IPS DF 19.7 (cell line): ENCODE measurements around the gene HBS1L.
A peak's percentile ranks its signal among the peaks of the same experiment; 100 is the strongest.

Experiments
- DNase-seq: peaks from one replicate; pipeline ENCODE4 v3.0.0-alpha.2; 2013; ENCODE audit warnings: low read depth, low spot score

The HBS1L gene

DNA sequence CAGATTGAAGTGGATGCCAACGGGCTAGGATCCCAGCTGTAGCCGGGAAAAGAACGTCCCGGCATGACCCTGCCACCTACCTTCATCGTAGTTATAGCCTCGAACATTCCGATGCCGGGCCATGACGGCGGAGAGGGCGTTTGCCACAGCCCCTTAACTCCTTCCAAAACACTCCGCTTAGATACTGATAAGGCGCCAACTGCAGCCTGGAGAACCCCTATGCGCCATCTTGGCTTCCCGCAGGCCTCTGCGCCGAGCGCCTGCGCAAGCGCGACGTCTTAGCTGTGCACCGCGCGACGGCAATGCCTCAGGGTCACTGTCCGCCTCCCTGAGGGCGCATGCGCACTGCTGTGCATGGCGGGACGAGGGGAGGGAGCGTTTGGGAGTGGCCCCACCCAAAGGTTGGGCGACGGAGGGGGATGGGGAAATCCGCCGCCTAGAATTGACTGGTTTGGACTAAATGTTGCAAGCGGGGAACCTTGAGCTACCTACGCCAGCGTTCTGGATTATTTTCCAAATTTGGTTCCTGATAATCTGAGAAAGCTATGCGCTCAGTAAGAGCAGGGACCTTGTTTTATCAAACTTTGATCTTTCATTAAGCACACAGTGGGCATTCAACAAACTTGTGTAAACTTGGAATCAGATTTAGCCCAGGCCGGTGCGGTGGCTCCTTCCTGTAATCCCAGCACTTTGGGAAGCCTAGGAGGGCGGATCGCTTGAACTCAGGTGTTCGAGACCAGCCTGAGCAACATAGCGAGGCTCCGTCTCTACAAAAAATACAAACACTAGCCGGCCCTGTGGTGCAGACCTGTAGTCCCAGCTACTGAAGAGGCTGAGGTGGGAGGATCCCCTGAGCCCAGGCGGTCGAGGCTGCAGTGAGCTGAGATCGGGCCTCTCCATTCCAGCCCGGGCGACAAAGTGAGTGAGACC lies at the start of gene HBS1L:
Gene HBS1L, minus strand, starts transcription at position 254 of the 930 bp plus-strand sequence. Its CDS starts 131 bp downstream, at position 123.
- DNase-seq = peak; percentile 87

DNA sequence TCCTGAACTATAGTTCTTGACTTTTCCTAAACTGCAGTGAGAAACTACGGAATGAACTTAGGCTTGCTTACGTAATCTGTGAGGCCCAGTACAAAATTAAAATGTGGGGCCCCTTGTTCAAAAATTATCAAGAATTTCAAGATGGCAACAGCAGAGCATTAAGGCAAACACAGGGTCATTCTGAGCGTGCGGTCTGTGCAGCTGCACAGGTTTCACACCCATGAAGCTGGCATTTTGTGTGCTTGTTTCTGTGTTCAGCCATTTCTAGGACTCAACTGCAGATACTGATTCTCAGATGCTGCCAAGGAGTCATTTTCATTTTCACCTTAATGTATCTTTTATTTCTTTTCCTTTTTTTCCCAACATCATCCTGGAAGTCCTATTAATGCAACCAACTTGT lies 49.6 kb upstream of the HBS1L start:
- DNase-seq = no peak

- DNase-seq = no peak
Observed at GRCh38 chr6:135102191-135102590, 47.6 kb upstream of the HBS1L start.

GRCh38 chr6:135097172-135097571 lies 42.5 kb upstream of the HBS1L start:
- no peak for DNase-seq

- DNase-seq = no peak
Observed at GRCh38 chr6:135096403-135097130, 41.9 kb upstream of the HBS1L start.

- DNase-seq = no peak
Observed at GRCh38 chr6:135095716-135096115, 41.1 kb upstream of the HBS1L start.

DNA sequence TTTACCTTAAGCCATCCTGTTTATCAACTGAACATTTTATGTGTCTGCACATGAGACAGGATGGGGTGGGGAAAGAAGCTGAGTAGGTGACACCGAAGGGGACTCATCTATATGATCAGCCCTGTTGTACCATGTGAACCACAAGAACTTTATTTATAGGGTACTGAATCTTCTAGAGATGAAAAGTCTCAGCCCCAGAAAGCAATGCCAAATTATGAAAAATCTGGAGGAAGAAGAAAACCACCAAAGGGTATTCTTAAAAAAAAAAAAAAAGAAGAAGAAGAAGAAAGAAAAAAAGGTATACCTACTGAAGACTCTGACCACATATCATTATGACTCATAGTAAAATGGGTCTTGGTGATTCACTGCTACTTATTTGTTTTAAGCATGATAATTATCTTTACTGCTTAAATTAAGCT lies 39.8 kb upstream of the HBS1L start:
- no peak for DNase-seq

DNA sequence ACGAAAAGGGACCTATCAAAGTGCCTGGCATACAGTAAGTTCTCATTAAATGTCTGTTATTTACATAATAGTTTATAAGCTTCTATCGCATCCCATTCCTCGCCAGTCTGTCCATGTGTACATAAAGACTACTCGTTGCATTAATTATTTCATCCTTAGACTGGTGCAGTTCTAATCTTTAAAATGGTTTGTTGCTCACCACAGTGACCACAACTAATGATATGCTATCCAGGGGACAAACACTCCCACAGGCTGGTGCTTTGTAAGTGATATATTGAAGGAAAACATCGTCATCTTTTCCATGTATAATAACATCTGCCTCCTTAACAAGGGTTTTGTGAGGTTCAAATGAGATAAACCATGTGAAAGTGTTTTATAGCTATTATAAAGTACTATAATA lies 39.0 kb upstream of the HBS1L start:
- DNase-seq = no peak

DNA sequence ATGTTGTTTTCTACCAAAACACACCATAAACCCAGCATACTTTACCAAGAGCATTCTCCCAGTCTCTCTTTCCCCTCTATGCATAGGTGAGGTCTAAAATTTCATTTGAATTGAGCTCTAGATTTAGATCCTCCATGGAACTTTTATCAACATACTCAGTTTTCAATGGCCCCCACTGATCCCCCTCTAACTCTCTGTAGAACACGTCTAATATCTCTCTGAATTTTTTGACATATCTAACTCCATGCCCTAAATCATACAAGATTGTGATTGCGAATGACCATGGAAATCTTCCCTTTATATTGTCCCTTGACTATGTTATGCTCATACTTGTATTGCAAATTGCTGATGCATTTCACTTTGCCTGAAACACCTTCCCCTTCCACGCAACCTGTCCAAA lies 38.1 kb upstream of the HBS1L start:
- no peak for DNase-seq

- no peak for DNase-seq
Observed at GRCh38 chr6:135090819-135091218, 36.2 kb upstream of the HBS1L start.

DNA sequence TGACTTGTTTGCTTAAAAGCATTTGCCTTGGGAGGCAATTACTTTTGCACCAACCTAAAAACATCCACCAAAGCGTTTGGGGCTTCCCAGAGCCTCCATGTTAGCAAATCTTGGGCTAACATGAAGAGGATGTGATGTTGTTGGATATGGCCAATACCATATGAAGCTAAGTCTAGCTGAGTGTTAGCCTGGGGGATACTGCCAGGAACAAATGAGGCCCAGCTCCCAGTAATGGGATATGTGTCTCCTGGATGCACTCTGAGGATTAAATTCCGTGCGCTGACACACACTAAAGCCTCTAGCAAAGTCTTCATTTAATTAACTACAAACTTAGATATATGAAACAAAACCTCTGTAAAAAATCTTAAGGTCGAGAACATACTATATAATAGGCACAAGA lies 35.3 kb upstream of the HBS1L start:
- no peak for DNase-seq

- no peak for DNase-seq
Observed at GRCh38 chr6:135088818-135089809, 34.5 kb upstream of the HBS1L start.

DNA sequence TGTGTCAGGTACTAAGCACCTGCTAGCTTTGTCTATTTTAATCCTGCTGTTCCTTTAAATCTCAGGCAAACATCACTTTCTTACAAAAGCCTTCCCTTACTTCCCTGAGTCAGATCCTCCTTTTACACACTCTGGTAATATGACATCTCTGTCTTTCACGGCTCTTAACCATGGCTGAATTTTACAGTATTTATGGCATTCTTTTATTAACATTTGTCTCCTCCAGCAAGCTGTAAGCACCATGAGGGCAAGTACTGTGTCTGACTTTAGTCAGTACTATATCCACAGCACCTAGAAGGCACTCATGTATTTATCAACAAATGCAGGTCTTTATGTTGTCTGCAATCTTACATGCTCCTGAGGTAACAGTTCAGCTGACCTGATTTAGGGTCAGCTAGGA lies 33.7 kb upstream of the HBS1L start:
- no peak for DNase-seq

- no peak for DNase-seq
Observed at GRCh38 chr6:135087803-135088202, 33.2 kb upstream of the HBS1L start.

- DNase-seq = no peak
Observed at GRCh38 chr6:135087403-135087802, 32.8 kb upstream of the HBS1L start.

DNA sequence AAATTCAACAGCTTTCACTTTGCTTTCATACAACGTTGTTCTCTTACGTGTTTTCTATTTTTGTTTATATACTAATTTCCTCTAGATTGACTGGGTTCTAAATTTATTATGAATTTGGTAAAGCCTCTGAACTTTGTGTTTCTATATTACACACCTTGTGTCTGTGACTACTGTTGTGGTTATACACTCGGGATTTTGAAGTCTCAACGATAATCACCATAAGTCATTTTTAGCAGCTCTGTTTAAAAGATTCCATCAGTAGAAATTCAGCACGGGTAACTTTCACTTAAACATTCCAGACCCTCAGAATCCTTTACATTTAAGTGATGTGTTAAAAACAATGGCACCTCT lies 31.8 kb upstream of the HBS1L start:
- DNase-seq = no peak

DNA sequence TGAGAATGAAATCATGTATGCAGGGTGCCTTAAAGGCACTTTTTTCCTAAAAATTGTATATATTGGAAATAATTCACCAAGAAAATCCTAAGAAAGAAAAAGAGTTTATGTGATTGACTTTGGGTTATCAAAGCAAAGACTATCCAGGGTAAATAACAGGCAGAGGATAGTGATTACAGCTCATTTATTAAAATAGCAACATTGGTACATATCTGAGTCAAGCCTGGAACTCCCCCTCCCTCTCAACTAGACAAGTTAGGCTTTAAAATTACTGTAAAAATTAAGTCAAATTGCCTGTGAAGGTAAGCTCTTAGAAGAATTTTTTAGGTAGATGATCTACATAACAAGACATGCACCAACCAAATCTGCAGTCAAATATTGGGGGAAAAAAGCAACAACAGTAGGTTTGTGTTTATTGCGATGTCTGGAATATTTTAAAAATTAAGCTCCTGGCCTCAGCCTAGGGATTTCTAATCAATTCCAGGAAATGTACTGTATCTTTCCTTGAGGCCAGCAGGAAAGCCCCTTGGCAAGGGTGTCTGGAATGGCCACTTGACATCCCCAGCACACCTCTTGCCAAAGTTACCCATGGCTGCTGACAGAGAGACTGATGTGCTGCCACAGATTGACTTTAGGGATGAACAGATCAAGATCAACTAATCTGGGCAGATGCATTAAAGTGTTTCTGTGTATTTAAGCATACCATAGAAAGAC lies 31.2 kb upstream of the HBS1L start:
- DNase-seq = no peak

GRCh38 chr6:135084916-135085269 lies 30.3 kb upstream of the HBS1L start:
- no peak for DNase-seq

- DNase-seq = no peak
Observed at GRCh38 chr6:135084001-135084915, 29.6 kb upstream of the HBS1L start.

GRCh38 chr6:135081966-135082365 lies 27.3 kb upstream of the HBS1L start:
- no peak for DNase-seq
